IMR-90 (cell line): Measurements from ENCODE around the gene PCCB. TPM values are rescaled to one million over a fixed set of nuclear protein-coding genes. Genes with fewer than 3 reads are reported as not detected.

Experiments
- ATAC-seq: fragments of 200-7000 bp; cut with Tn5 transposase; 2 replicates; pipeline ENCODE4 v1.9.1; 2020; ENCODE audit warnings: low read depth, mild to moderate bottlenecking, moderate library complexity
- BruUV-seq: library from RNA; stranded (reverse); fragments of 400-500 nt; replicated peaks from 2 replicates; lab custom pipeline; 2021; lab: Mats Ljungman, UMichigan
- CTCF ChIA-PET: fragments of 300-600 bp; formaldehyde crosslinking; extraction: SDS; loops from one replicate; lab custom pipeline; 2021; ENCODE audit warnings: antibody characterized with exemption; lab: Yijun Ruan, JAX
- POLR2A ChIA-PET: fragments of 300-600 bp; sonication (Branson Sonifier 250); formaldehyde crosslinking; loops from one replicate; lab custom pipeline; 2022; ENCODE audit warnings: antibody characterized with exemption; ENCODE audit not compliant: unreplicated experiment; lab: Charles Lee
- DNase-seq: peaks from one replicate; pipeline ENCODE4 v3.0.0; 2013
- H2AFZ ChIP-seq: replicated peaks from 2 replicates; pipeline ENCODE3; 2013; ENCODE audit warnings: low read length, mild to moderate bottlenecking; ENCODE audit not compliant: poor library complexity
- H2AK5ac ChIP-seq: 2 replicates; pipeline ENCODE4 v1.6.1; 2013; ENCODE audit warnings: low read depth, low read length, inconsistent platforms
- H2AK9ac ChIP-seq: replicated peaks from 2 replicates; pipeline ENCODE3; 2013; ENCODE audit warnings: mild to moderate bottlenecking, low read depth, low read length, moderate library complexity; ENCODE audit not compliant: poor library complexity
- H2BK120ac ChIP-seq: 2 replicates; pipeline ENCODE4 v1.6.1; 2013; ENCODE audit warnings: low read depth, low read length, inconsistent platforms
- H2BK15ac ChIP-seq: 3 replicates; pipeline ENCODE4 v1.6.1; 2013; ENCODE audit warnings: low read depth, low read length, inconsistent platforms
- H2BK20ac ChIP-seq: 2 replicates; pipeline ENCODE4 v1.6.1; 2013; ENCODE audit warnings: low read depth, mild to moderate bottlenecking, inconsistent platforms, low read length, moderate library complexity
- H2BK5ac ChIP-seq: 2 replicates; pipeline ENCODE4 v1.6.1; 2013; ENCODE audit warnings: mild to moderate bottlenecking, low read depth, low read length, inconsistent platforms; ENCODE audit not compliant: poor library complexity, severe bottlenecking
- H3K14ac ChIP-seq: replicated peaks from 2 replicates; pipeline ENCODE4 v1.6.1; 2013; ENCODE audit warnings: low read depth, low read length, inconsistent platforms
- H3K18ac ChIP-seq: 2 replicates; pipeline ENCODE4 v1.6.1; 2013; ENCODE audit warnings: low read depth, low read length, control low read depth
- H3K23ac ChIP-seq: 2 replicates; pipeline ENCODE4 v1.6.1; 2013; ENCODE audit warnings: low read depth, low read length, inconsistent platforms
- H3K27ac ChIP-seq: 2 replicates; pipeline ENCODE4 v1.5.1; 2013; ENCODE audit warnings: mild to moderate bottlenecking, control low read depth, low read length; ENCODE audit not compliant: insufficient read depth
- H3K27me3 ChIP-seq: 2 replicates; pipeline ENCODE4 v1.6.1; 2013; ENCODE audit warnings: low read length; ENCODE audit not compliant: control insufficient read depth, insufficient read depth
- H3K36me3 ChIP-seq: 2 replicates; pipeline ENCODE4 v1.6.1; 2013; ENCODE audit warnings: low read length, mixed read lengths; ENCODE audit not compliant: control insufficient read depth, insufficient read depth
- H3K4ac ChIP-seq: 2 replicates; pipeline ENCODE4 v1.6.1; 2013; ENCODE audit warnings: low read depth, low read length, inconsistent platforms
- H3K4me1 ChIP-seq: 2 replicates; pipeline ENCODE4 v1.6.1; 2013; ENCODE audit warnings: low read length, mixed read lengths; ENCODE audit not compliant: control insufficient read depth, insufficient read depth
- H3K4me2 ChIP-seq: 2 replicates; pipeline ENCODE4 v1.6.1; 2013; ENCODE audit warnings: low read depth, mild to moderate bottlenecking, control low read depth, low read length, moderate library complexity
- H3K4me3 ChIP-seq: 2 replicates; pipeline ENCODE4 v1.5.1; 2013; ENCODE audit warnings: low read depth, mild to moderate bottlenecking, control low read depth, low read length, moderate library complexity; ENCODE audit not compliant: insufficient read depth
- H3K56ac ChIP-seq: 2 replicates; pipeline ENCODE4 v1.6.1; 2013; ENCODE audit warnings: low read length, inconsistent platforms; ENCODE audit not compliant: insufficient read depth; ENCODE audit errors: extremely low read depth
- H3K79me1 ChIP-seq, 2 experiments: 2 replicates each; pipeline ENCODE4 v1.6.1; 2013; ENCODE audit warnings: low read length in 2 of 2, inconsistent platforms in 1 of 2, low read depth in 1 of 2
- H3K9ac ChIP-seq: 2 replicates; pipeline ENCODE4 v1.6.1; 2013; ENCODE audit warnings: low read depth, low read length, control low read depth
- H3K9me1 ChIP-seq: 2 replicates; pipeline ENCODE4 v1.6.1; 2013; ENCODE audit warnings: low read length, inconsistent platforms; ENCODE audit not compliant: insufficient read depth
- H3K9me3 ChIP-seq: 2 replicates; pipeline ENCODE4 v1.6.1; 2013; ENCODE audit warnings: low read length; ENCODE audit not compliant: control insufficient read depth, insufficient read depth
- H4K20me1 ChIP-seq: 2 replicates; pipeline ENCODE4 v1.6.1; 2013; ENCODE audit warnings: low read length, inconsistent platforms; ENCODE audit not compliant: insufficient read depth
- H4K5ac ChIP-seq: 2 replicates; pipeline ENCODE4 v1.6.1; 2013; ENCODE audit warnings: mild to moderate bottlenecking, low read depth, low read length, control low read depth
- H4K8ac ChIP-seq, 2 experiments: 2 replicates each; pipeline ENCODE4 v1.6.1; 2013; ENCODE audit warnings: low read depth in 2 of 2, low read length in 2 of 2, control low read depth in 1 of 2, inconsistent platforms in 1 of 2
- H4K91ac ChIP-seq: 2 replicates; pipeline ENCODE4 v1.6.1; 2013; ENCODE audit warnings: low read depth, low read length, inconsistent platforms; ENCODE audit not compliant: insufficient read depth
- CHD1 ChIP-seq: IDR thresholded peaks from 2 replicates; pipeline ENCODE4 v1.6.1; 2012; ENCODE audit warnings: low read depth, low read length, improper control_type of control experiment
- MAFK ChIP-seq: IDR thresholded peaks from 2 replicates; pipeline ENCODE4 v1.6.1; 2012; ENCODE audit warnings: low read depth, low read length, improper control_type of control experiment
- MXI1 ChIP-seq: IDR thresholded peaks from 2 replicates; pipeline ENCODE4 v1.6.1; 2012; ENCODE audit warnings: low read depth, mild to moderate bottlenecking, low read length, moderate library complexity, borderline replicate concordance
- RAD21 ChIP-seq: IDR thresholded peaks from 2 replicates; pipeline ENCODE4 v1.6.1; 2012; ENCODE audit warnings: low read length, improper control_type of control experiment
- RFX5 ChIP-seq: IDR thresholded peaks from 2 replicates; pipeline ENCODE4 v1.8.0; 2012; ENCODE audit warnings: low read depth, mild to moderate bottlenecking, low read length, moderate library complexity
- SMC3 ChIP-seq: fragments of 150-350 bp; IDR thresholded peaks from 2 replicates; pipeline ENCODE4 v1.6.1; 2016; ENCODE audit warnings: low read depth, mild to moderate bottlenecking, antibody characterized with exemption, low read length, moderate library complexity
- WGBS, 2 experiments: methylation state at CpG; one replicate each; pipeline versions ENCODE4 v1.1.5 to v1.1.7; 2013; ENCODE audit warnings: missing lambda C conversion rate in 2 of 2; ENCODE audit not compliant: insufficient read length in 1 of 2; ENCODE audit errors: extremely low coverage in 2 of 2; 5-methylcytosine and 5-hydroxymethylcytosine counted together
- dilution Hi-C: fragments of 300-500 bp; cut with HindIII; formaldehyde crosslinking; loops from one replicate; pipeline ENCODE4 v1.14.3; 2018; ENCODE audit warnings: low sequenced_read_pairs; ENCODE audit not compliant: unreplicated experiment
- in situ Hi-C: fragments of 300-500 bp; cut with MboI; formaldehyde crosslinking; loops from 3 replicates; pipeline ENCODE4 v1.14.3; 2019; ENCODE audit warnings: low sequenced_read_pairs, inconsistent platforms, mixed read lengths
- intact Hi-C: fragments of 100-400 bp; cut with micrococcal nuclease; formaldehyde crosslinking; loops from 2 replicates; pipeline ENCODE4 v1.10.0; 2022
- polyA plus RNA-seq, 3 experiments: library from polyadenylated mRNA; depleted of rRNA; stranded (reverse); fragments of >200 nt; gene quantifications; 2 replicates each; pipeline ENCODE4 v1.2.3, GENCODE V29; 2012; ENCODE audit warnings: low replicate concordance in 1 of 3
- total RNA-seq: library from RNA; depleted of rRNA; stranded (reverse); fragments of >200 nt; gene quantifications from 2 replicates; pipeline ENCODE4 v1.2.3, GENCODE V29; 2012
- TF ChIP-seq, protein P1 (sequence below): fragments of 150-350 bp; IDR thresholded peaks from 2 replicates; pipeline ENCODE4 v1.6.1; 2017; ENCODE audit warnings: mild to moderate bottlenecking, antibody characterized with exemption, low read length, low read depth

Gene PCCB
- total and polyA plus RNA-seq, 2 of the 4 experiments (the other 2 are of a cell fraction) = 40.5 to 76.2 TPM

DNA sequence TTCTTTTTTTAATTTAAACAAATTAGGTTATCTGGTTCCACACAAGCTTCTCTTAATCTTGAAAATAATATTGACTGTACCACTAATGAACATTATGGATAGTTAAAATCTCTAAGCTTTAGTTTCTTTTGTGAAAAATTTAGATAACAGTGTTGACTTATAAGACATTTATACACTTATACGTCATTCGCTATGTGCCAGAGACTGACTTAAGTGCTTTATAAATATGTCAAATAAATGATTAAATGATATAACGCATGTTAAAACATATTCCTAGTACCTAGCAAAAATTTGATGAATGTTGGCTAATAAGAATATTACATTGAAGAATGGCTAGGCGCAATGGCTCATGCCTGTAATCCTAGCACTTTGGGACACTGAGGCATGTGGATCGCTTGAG is 96.3 kb downstream of the PCCB start:
- H3K4ac ChIP-seq = no peak overlapping the region
- H2BK5ac ChIP-seq = no peak overlapping the region
- no peak overlapping the region for H2BK20ac ChIP-seq
- ChIA-PET POLR2A (no interaction called here), CTCF (no interaction called here)
- H3K23ac ChIP-seq = no peak overlapping the region
- TF ChIP-seq, protein P1, sequence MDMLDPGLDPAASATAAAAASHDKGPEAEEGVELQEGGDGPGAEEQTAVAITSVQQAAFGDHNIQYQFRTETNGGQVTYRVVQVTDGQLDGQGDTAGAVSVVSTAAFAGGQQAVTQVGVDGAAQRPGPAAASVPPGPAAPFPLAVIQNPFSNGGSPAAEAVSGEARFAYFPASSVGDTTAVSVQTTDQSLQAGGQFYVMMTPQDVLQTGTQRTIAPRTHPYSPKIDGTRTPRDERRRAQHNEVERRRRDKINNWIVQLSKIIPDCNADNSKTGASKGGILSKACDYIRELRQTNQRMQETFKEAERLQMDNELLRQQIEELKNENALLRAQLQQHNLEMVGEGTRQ = no peak
- TF ChIP-seq MAFK (no peak), RFX5 (no peak), MXI1 (no peak), SMC3 (no peak), CHD1 (no peak), RAD21 (no peak)
- H2AK5ac ChIP-seq = no peak overlapping the region
- H3K56ac ChIP-seq = no peak overlapping the region
- no peak overlapping the region for H3K9ac ChIP-seq
- no peaks in the 10 kb centered on the region for H3K27me3 ChIP-seq
- no peak overlapping the region for H3K4me2 ChIP-seq
- dilution Hi-C loops (no loop called here), intact Hi-C loops (no loop called here), in situ Hi-C loops (no loop called here)
- H2AK9ac ChIP-seq = no peak overlapping the region
- H4K20me1 ChIP-seq = peaks cover 5% of the 10 kb centered on the region; the same call in 1 of the 2 replicates
- H3K36me3 ChIP-seq = peaks cover 6% of the 10 kb centered on the region
- H3K79me1 ChIP-seq = peaks cover 3 to 15% of the 10 kb centered on the region in 2 experiments; a peak in 3 of 4 replicates
- H2BK15ac ChIP-seq = no peak overlapping the region
- peaks cover 12% of the 10 kb centered on the region for H3K4me1 ChIP-seq
- peaks cover 9% of the 10 kb centered on the region for H3K9me1 ChIP-seq
- no peak overlapping the region for H3K4me3 ChIP-seq
- no CpG with 5 or more reads among the region's 5 CpGs for WGBS, 2 experiments
- no TSS peak for BruUV-seq
- no peak overlapping the region for H4K5ac ChIP-seq
- ATAC-seq (no peak), DNase-seq (no peak)
- H3K27ac ChIP-seq = no peak overlapping the region
- H4K8ac ChIP-seq = no peak overlapping the region
- no peak overlapping the region for H3K18ac ChIP-seq
- H3K14ac ChIP-seq = no peak overlapping the region
- H4K91ac ChIP-seq = no peak overlapping the region
- H3K9me3 ChIP-seq = no peaks in the 10 kb centered on the region
- no peak overlapping the region for H2BK120ac ChIP-seq
- no peak overlapping the region for H2AFZ ChIP-seq
